Measurements from ENCODE around the gene IFI44L.

The IFI44L gene

GRCh38 chr1:78619803-78620579 lies at the start of gene IFI44L:
Gene IFI44L, plus strand, starts transcription at chr1:78620448. Its CDS starts 7,468 bp downstream, at chr1:78627916.
- Histone ChIP-seq H3K27me3 (ENCODE audit: control insufficient read depth, insufficient read depth, low read length) (no peaks in the 10 kb centered on the region), H3K36me3 (ENCODE audit: control insufficient read depth, insufficient read depth, low read length) (no peaks in the 10 kb centered on the region), H3K27ac (ENCODE audit: low read length) (no peak within 1 kb of the TSS), H3K9me3 (ENCODE audit: control insufficient read depth, insufficient read depth, low read length) (no peaks in the 10 kb centered on the region), H3K4me3 (ENCODE audit: low read length) (no peak within 1 kb of the TSS), H3K4me1 (ENCODE audit: control insufficient read depth, insufficient read depth, low read length) (no peaks in the 10 kb centered on the region)
- no CpG with 5 or more reads among the region's 9 CpGs for WGBS (ENCODE audit: insufficient coverage, insufficient read length)
- DNase-seq (ENCODE audit: low read depth, low spot score): no peak

GRCh38 chr1:78570539-78570938 lies 49.7 kb upstream of the IFI44L start:
- DNase-seq (ENCODE audit: low read depth, low spot score): no peak
- H3K4me3 ChIP-seq (ENCODE audit: low read length): no peak overlapping the region
- H3K27me3 ChIP-seq (ENCODE audit: control insufficient read depth, insufficient read depth, low read length): no peaks in the 10 kb centered on the region
- H3K36me3 ChIP-seq (ENCODE audit: control insufficient read depth, insufficient read depth, low read length): no peaks in the 10 kb centered on the region
- no CpG with 5 or more reads among the region's 2 CpGs for WGBS (ENCODE audit: insufficient coverage, insufficient read length)
- no peaks in the 10 kb centered on the region for H3K9me3 ChIP-seq (ENCODE audit: control insufficient read depth, insufficient read depth, low read length)
- no peak overlapping the region for H3K27ac ChIP-seq (ENCODE audit: low read length)
- H3K4me1 ChIP-seq (ENCODE audit: control insufficient read depth, insufficient read depth, low read length): no peaks in the 10 kb centered on the region

GRCh38 chr1:78577257-78578100 lies 42.8 kb upstream of the IFI44L start:
- DNase-seq (ENCODE audit: low read depth, low spot score): no peak
- no CpG with 5 or more reads among the region's 9 CpGs for WGBS (ENCODE audit: insufficient coverage, insufficient read length)
- H3K4me1 ChIP-seq (ENCODE audit: control insufficient read depth, insufficient read depth, low read length): no peaks in the 10 kb centered on the region
- no peaks in the 10 kb centered on the region for H3K27me3 ChIP-seq (ENCODE audit: control insufficient read depth, insufficient read depth, low read length)
- H3K4me3 ChIP-seq (ENCODE audit: low read length): no peak overlapping the region
- H3K27ac ChIP-seq (ENCODE audit: low read length): no peak overlapping the region
- H3K9me3 ChIP-seq (ENCODE audit: control insufficient read depth, insufficient read depth, low read length): no peaks in the 10 kb centered on the region
- no peaks in the 10 kb centered on the region for H3K36me3 ChIP-seq (ENCODE audit: control insufficient read depth, insufficient read depth, low read length)

GRCh38 chr1:78586572-78586971 lies 33.7 kb upstream of the IFI44L start:
- no CpG with 5 or more reads among the region's 1 CpG for WGBS (ENCODE audit: insufficient coverage, insufficient read length)
- Histone ChIP-seq H3K27me3 (ENCODE audit: control insufficient read depth, insufficient read depth, low read length) (no peaks in the 10 kb centered on the region), H3K9me3 (ENCODE audit: control insufficient read depth, insufficient read depth, low read length) (no peaks in the 10 kb centered on the region), H3K4me3 (ENCODE audit: low read length) (no peak overlapping the region), H3K27ac (ENCODE audit: low read length) (no peak overlapping the region), H3K4me1 (ENCODE audit: control insufficient read depth, insufficient read depth, low read length) (no peaks in the 10 kb centered on the region), H3K36me3 (ENCODE audit: control insufficient read depth, insufficient read depth, low read length) (no peaks in the 10 kb centered on the region)
- no peak for DNase-seq (ENCODE audit: low read depth, low spot score)

- no CpG with 5 or more reads among the region's 1 CpG for WGBS (ENCODE audit: insufficient coverage, insufficient read length)
- H3K4me3 ChIP-seq (ENCODE audit: low read length): no peak overlapping the region
- no peaks in the 10 kb centered on the region for H3K27me3 ChIP-seq (ENCODE audit: control insufficient read depth, insufficient read depth, low read length)
- H3K4me1 ChIP-seq (ENCODE audit: control insufficient read depth, insufficient read depth, low read length): no peaks in the 10 kb centered on the region
- DNase-seq (ENCODE audit: low read depth, low spot score): no peak
- no peak overlapping the region for H3K27ac ChIP-seq (ENCODE audit: low read length)
- H3K9me3 ChIP-seq (ENCODE audit: control insufficient read depth, insufficient read depth, low read length): no peaks in the 10 kb centered on the region
- H3K36me3 ChIP-seq (ENCODE audit: control insufficient read depth, insufficient read depth, low read length): no peaks in the 10 kb centered on the region
These were observed 33.0 kb upstream of the IFI44L start for GRCh38 chr1:78587211-78587610.

- H3K27me3 ChIP-seq (ENCODE audit: control insufficient read depth, insufficient read depth, low read length): no peaks in the 10 kb centered on the region
- no CpG with 5 or more reads among the region's 4 CpGs for WGBS (ENCODE audit: insufficient coverage, insufficient read length)
- no peak for DNase-seq (ENCODE audit: low read depth, low spot score)
- no peaks in the 10 kb centered on the region for H3K4me1 ChIP-seq (ENCODE audit: control insufficient read depth, insufficient read depth, low read length)
- no peaks in the 10 kb centered on the region for H3K36me3 ChIP-seq (ENCODE audit: control insufficient read depth, insufficient read depth, low read length)
- H3K4me3 ChIP-seq (ENCODE audit: low read length): no peak overlapping the region
- H3K9me3 ChIP-seq (ENCODE audit: control insufficient read depth, insufficient read depth, low read length): no peaks in the 10 kb centered on the region
- H3K27ac ChIP-seq (ENCODE audit: low read length): no peak overlapping the region
These were observed 28.3 kb upstream of the IFI44L start for GRCh38 chr1:78591971-78592370.

GRCh38 chr1:78599294-78599693 lies 21.0 kb upstream of the IFI44L start:
- Histone ChIP-seq H3K4me3 (ENCODE audit: low read length) (no peak overlapping the region), H3K4me1 (ENCODE audit: control insufficient read depth, insufficient read depth, low read length) (no peaks in the 10 kb centered on the region), H3K27ac (ENCODE audit: low read length) (no peak overlapping the region), H3K36me3 (ENCODE audit: control insufficient read depth, insufficient read depth, low read length) (no peaks in the 10 kb centered on the region), H3K9me3 (ENCODE audit: control insufficient read depth, insufficient read depth, low read length) (no peaks in the 10 kb centered on the region), H3K27me3 (ENCODE audit: control insufficient read depth, insufficient read depth, low read length) (no peaks in the 10 kb centered on the region)
- DNase-seq (ENCODE audit: low read depth, low spot score): no peak
- 100% methylated on average over 1 of the region's 4 CpGs for WGBS (ENCODE audit: insufficient coverage, insufficient read length)

GRCh38 chr1:78601068-78601467 lies 19.2 kb upstream of the IFI44L start:
- Histone ChIP-seq H3K36me3 (ENCODE audit: control insufficient read depth, insufficient read depth, low read length) (no peaks in the 10 kb centered on the region), H3K4me3 (ENCODE audit: low read length) (no peak overlapping the region), H3K9me3 (ENCODE audit: control insufficient read depth, insufficient read depth, low read length) (no peaks in the 10 kb centered on the region), H3K27me3 (ENCODE audit: control insufficient read depth, insufficient read depth, low read length) (no peaks in the 10 kb centered on the region), H3K27ac (ENCODE audit: low read length) (no peak overlapping the region), H3K4me1 (ENCODE audit: control insufficient read depth, insufficient read depth, low read length) (no peaks in the 10 kb centered on the region)
- no CpG with 5 or more reads among the region's 1 CpG for WGBS (ENCODE audit: insufficient coverage, insufficient read length)
- no peak for DNase-seq (ENCODE audit: low read depth, low spot score)

GRCh38 chr1:78603206-78603605 lies 17.0 kb upstream of the IFI44L start:
- Histone ChIP-seq H3K9me3 (ENCODE audit: control insufficient read depth, insufficient read depth, low read length) (no peaks in the 10 kb centered on the region), H3K27me3 (ENCODE audit: control insufficient read depth, insufficient read depth, low read length) (no peaks in the 10 kb centered on the region), H3K4me1 (ENCODE audit: control insufficient read depth, insufficient read depth, low read length) (no peaks in the 10 kb centered on the region), H3K27ac (ENCODE audit: low read length) (no peak overlapping the region), H3K36me3 (ENCODE audit: control insufficient read depth, insufficient read depth, low read length) (no peaks in the 10 kb centered on the region), H3K4me3 (ENCODE audit: low read length) (no peak overlapping the region)
- no CpG with 5 or more reads among the region's 1 CpG for WGBS (ENCODE audit: insufficient coverage, insufficient read length)
- DNase-seq (ENCODE audit: low read depth, low spot score): no peak

GRCh38 chr1:78604643-78605042 lies 15.6 kb upstream of the IFI44L start:
- WGBS (ENCODE audit: insufficient coverage, insufficient read length): no CpG with 5 or more reads among the region's 5 CpGs
- H3K27me3 ChIP-seq (ENCODE audit: control insufficient read depth, insufficient read depth, low read length): no peaks in the 10 kb centered on the region

More at GRCh38 chr1:78604643-78605042, 15.6 kb upstream of the IFI44L start:
- no peaks in the 10 kb centered on the region for H3K9me3 ChIP-seq (ENCODE audit: control insufficient read depth, insufficient read depth, low read length)
- no peak for DNase-seq (ENCODE audit: low read depth, low spot score)
- no peaks in the 10 kb centered on the region for H3K36me3 ChIP-seq (ENCODE audit: control insufficient read depth, insufficient read depth, low read length)
- no peak overlapping the region for H3K27ac ChIP-seq (ENCODE audit: low read length)
- H3K4me3 ChIP-seq (ENCODE audit: low read length): no peak overlapping the region
- H3K4me1 ChIP-seq (ENCODE audit: control insufficient read depth, insufficient read depth, low read length): no peaks in the 10 kb centered on the region

Measured in iPS DF 6.9 (cell line).